Astrocyte of the cerebellum (primary cell): ENCODE measurements around the gene ADGRA3.

ENCODE experiments used
- DNase-seq: peaks from one replicate; pipeline ENCODE4 v3.0.0-alpha.2; 2011; ENCODE audit warnings: low read depth
- H3K4me3 ChIP-seq: 2 replicates; pipeline ENCODE4 v1.5.1; 2011; ENCODE audit warnings: mild to moderate bottlenecking, low read depth, low read length, moderate library complexity
- in situ Hi-C: cut with HindIII; loops from 2 replicates; pipeline ENCODE4 v1.10.0; 2017; ENCODE audit warnings: low sequenced_read_pairs
- TF ChIP-seq, protein P1 (sequence below): IDR thresholded peaks from 2 replicates; pipeline ENCODE4 v1.5.1; 2012; ENCODE audit warnings: low read length, low read depth, moderate library complexity, mild to moderate bottlenecking; ENCODE audit errors: missing control alignments

ADGRA3 gene, protein sequence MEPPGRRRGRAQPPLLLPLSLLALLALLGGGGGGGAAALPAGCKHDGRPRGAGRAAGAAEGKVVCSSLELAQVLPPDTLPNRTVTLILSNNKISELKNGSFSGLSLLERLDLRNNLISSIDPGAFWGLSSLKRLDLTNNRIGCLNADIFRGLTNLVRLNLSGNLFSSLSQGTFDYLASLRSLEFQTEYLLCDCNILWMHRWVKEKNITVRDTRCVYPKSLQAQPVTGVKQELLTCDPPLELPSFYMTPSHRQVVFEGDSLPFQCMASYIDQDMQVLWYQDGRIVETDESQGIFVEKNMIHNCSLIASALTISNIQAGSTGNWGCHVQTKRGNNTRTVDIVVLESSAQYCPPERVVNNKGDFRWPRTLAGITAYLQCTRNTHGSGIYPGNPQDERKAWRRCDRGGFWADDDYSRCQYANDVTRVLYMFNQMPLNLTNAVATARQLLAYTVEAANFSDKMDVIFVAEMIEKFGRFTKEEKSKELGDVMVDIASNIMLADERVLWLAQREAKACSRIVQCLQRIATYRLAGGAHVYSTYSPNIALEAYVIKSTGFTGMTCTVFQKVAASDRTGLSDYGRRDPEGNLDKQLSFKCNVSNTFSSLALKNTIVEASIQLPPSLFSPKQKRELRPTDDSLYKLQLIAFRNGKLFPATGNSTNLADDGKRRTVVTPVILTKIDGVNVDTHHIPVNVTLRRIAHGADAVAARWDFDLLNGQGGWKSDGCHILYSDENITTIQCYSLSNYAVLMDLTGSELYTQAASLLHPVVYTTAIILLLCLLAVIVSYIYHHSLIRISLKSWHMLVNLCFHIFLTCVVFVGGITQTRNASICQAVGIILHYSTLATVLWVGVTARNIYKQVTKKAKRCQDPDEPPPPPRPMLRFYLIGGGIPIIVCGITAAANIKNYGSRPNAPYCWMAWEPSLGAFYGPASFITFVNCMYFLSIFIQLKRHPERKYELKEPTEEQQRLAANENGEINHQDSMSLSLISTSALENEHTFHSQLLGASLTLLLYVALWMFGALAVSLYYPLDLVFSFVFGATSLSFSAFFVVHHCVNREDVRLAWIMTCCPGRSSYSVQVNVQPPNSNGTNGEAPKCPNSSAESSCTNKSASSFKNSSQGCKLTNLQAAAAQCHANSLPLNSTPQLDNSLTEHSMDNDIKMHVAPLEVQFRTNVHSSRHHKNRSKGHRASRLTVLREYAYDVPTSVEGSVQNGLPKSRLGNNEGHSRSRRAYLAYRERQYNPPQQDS (N-terminal part only)

DNA sequence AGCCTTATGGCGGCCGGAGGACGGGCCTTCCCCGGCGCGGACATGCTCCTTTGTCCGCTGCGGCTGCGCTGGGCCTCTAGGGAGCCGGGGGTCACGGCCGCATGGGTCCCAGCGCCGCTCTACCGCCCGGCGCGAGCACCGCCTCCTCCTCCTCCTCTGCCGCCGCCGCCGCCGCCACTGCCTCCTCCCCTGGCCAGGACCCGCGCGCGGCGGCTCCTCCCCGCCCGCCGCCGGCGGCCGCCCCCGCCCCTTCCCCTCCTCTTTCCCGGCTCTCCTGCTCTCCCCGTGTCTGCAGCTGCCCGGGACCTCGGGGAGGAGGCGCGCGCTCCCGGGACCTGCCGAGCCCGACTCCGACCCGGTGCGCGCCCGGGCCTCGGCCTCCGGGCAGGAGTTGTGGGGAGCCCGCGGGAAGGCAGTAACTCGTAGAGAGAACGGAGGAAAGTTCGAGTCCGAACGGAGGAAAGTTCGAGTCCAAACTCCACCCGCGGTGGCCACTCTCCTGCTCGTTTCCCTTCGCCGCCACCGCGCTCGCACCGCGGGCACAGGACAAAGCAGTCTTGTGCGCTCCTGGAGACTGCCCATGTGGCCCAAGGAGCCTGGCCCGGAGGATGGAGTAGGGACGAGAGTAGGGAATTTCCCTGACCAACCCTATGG is at the start of gene ADGRA3:
TSS of gene ADGRA3 (minus strand) at position 179 of the 654 bp plus-strand sequence. CDS start 282 bp downstream, outside the sequence.
- in situ Hi-C loops, result no loop called here
- DNase-seq, result no peak
- peak within 1 kb of the TSS; percentile 76 for H3K4me3 ChIP-seq
- TF ChIP-seq, protein P1, sequence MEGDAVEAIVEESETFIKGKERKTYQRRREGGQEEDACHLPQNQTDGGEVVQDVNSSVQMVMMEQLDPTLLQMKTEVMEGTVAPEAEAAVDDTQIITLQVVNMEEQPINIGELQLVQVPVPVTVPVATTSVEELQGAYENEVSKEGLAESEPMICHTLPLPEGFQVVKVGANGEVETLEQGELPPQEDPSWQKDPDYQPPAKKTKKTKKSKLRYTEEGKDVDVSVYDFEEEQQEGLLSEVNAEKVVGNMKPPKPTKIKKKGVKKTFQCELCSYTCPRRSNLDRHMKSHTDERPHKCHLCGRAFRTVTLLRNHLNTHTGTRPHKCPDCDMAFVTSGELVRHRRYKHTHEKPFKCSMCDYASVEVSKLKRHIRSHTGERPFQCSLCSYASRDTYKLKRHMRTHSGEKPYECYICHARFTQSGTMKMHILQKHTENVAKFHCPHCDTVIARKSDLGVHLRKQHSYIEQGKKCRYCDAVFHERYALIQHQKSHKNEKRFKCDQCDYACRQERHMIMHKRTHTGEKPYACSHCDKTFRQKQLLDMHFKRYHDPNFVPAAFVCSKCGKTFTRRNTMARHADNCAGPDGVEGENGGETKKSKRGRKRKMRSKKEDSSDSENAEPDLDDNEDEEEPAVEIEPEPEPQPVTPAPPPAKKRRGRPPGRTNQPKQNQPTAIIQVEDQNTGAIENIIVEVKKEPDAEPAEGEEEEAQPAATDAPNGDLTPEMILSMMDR, result no peak

DNA sequence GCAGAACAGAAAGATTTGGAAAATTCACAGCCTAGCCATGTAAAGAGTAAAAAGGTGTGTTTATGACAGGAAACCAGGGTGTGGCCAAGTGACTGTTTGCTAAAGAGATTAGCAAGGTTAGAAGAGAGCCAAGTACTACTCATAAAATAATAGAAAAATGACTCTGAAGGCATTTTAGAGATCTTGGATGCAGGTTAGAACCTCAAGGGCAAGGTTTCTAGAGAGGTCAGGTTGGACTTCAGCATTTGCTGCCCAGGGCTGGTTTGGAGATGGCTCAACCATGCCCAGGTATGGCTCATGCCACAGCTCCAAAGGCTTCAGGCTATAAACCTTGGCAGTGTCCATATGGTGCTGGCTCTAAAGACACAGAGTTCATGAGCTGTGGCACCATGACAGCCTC is 40.6 kb upstream of the ADGRA3 start:
- H3K4me3 ChIP-seq, result no peak overlapping the region
- no peak for DNase-seq
- TF ChIP-seq, protein P1, result no peak
- in situ Hi-C loops, result no loop called here

DNA sequence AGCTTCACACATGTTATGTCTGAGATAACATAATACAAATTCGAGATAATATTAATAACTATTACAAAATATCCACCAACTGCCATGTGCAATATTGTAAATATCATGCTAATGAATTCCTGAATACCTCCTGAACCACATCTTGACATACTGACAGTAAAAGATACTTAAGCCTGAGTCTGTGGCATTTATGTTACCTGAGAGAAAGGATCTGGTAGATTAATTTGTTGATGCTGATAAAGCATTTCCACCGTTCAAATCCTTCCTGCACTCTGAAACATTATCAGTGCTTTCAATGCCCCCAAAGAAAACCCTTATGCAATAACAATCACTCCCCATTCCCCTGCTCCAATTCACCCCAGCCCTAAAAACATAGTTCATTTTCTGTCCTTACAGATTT is 38.8 kb upstream of the ADGRA3 start:
- H3K4me3 ChIP-seq, result no peak overlapping the region
- no peak for DNase-seq
- in situ Hi-C loops, result no loop called here
- TF ChIP-seq, protein P1, result no peak

DNA sequence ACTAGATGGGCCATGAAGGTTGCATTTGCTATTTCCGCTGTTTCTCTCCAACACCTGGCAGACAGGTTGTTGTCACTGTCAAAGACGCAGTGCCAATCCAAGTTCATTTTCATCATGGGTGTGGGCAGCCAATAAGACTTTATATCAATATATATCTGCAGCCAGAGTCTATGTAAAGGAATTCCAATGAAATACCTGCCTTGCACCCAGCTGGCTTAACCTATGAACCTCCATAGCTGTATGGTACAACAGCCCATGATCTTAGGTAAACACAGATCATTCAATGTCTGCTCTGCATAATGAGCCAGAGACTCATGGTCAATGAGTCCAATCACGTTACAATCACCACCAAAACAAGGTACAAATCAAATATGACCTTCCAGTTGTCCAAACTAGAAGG is 37.7 kb upstream of the ADGRA3 start:
- in situ Hi-C loops, result no loop called here
- no peak for DNase-seq
- TF ChIP-seq, protein P1, result no peak
- no peak overlapping the region for H3K4me3 ChIP-seq

DNA sequence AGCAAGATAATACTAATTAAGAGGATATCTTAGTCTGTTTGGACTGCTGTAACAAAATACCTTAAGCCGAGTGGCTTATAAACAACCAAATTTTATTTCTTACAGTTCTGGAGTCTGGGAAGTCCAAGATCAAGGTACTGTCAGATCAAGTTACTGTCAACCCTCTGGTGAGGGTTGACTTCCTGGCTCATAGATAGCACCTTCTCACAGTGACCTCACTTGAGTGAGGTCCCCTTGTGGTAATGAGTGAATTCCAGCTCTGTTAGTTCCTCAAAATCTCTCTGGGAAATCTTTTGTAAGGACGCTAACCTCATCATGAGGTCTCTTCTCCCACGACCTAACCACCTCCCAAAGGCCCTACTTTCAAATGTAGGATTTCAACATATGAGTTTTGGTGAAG is 36.9 kb upstream of the ADGRA3 start:
- in situ Hi-C loops, result no loop called here
- no peak overlapping the region for H3K4me3 ChIP-seq
- no peak for DNase-seq
- TF ChIP-seq, protein P1, result no peak
